ENCODE measurements around the gene PRRC2B.
"Not testable (repeated sequence)": the region's sequence is repeated elsewhere in the genome, so short reads cannot be mapped to it uniquely, and the experiment has no call there.

Gene PRRC2B

DNA sequence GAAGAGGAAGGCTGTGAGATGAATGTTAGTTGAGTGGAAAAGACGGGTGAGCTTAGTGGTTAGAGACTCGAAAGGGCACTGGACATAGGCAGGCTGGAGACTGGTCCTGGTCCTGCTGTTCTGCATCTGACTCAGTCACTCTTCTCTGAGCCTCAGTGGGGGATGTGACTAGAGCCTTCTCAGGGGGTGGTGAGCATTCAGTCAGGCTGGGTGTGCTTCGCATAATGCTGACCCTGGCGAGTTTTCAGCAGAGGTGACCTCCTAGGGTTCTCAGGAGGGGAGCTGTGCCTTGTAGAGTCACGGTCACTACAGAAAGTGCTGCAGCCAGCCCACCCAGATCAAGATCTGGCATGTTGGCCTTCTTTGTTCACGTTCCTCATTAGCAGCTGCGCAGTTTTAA, 44.3 kb downstream of the PRRC2B start:
- DNase-seq: no peak

DNA sequence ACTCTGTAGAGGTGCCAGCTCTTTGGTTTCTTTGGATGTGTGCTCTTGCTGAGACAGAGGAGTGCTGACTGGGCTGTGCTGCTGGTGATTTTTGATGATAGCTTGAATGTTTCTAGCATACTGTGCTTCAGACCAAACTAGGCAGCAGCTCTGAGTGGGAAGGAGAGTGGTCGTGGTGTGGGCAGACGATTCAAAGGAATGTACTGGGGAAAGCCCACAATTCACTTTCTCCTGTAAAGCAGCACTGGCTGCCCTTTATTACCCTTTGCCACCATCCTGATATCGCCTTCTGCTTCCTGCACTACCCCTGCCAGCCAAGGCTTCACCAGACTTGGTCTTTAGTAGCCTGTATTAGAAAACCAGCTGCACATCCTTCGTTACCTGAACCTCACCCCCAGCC, 45.3 kb downstream of the PRRC2B start:
- DNase-seq: no peak

DNA sequence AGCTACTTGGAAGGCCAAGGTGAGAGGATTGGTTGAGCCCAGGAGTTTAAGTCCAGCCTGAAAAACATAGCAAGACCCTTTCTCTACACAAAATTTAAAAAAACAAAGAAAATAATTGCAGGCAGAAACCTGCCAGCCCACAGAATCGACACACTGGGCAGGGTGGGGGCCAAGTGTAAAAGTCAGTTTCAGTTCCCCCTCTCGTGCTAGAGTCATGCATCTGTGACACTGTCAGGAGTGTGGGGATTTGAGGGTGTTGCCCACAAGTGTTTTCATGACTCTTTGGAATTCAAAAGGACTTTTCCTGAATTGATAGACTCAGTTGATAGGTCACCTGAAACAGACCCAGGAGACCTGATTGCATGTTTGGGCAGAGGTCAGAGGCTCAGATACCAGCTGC, 47.6 kb downstream of the PRRC2B start:
- DNase-seq: no peak

DNA sequence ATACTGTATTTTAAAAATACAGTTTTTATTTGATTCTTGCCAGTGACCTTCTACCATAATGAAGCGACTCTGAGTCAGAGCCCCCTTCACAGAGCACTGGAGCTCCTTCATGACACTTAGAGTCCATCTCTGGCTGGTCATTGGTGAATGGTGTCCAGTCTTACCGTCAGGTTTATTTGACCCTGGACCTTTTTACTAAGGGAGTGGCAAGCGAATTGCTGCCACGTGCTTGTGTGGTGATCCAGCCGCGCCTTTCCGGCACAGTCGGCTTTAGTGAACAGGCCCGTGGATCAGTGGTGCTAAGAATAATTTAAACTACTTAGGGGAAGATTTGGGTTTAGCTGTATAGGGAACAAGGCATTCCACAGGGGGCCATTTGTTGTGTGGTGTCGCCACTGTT, 48.5 kb downstream of the PRRC2B start:
- DNase-seq: no peak

DNA sequence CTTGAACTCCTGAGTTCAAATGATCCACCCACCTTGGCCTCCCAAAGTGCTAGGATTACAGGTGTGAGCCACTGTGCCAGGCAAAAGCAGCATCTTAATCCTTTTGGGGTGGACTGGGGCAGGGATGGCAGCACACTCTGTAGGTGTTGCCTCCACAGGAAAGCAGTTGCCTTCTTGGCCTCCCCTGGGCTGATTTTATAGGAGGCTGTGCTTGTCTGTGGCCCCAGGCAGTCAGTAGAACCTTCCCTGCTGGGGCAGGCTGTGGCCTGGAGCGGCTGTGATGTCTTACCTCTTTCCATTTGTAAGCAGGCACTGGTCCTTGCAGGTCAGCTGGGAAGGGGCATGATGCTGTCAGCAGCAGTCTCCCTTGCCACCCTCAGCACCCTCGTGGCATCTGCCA, 49.8 kb downstream of the PRRC2B start:
- no peak for DNase-seq

DNA sequence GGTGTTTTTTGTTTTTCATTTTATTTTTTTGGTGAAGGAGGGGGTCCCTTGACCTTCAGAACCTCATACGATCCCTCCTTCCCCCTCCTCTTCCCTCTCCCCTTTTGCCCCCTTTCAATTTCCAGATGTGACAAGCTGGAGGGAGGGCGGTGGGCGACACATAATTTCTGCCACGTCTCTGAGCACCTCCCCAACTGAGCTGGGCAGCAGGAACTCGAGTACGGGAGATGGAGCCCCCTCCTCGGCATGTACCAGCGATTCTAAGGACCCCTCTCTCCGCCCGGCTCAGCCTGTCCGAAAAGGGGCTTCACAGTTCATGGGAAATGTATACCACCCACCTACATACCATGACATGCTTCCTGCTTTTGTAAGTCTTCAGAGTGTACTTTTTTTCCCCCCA, 52.4 kb downstream of the PRRC2B start:
- DNase-seq: no peak

DNA sequence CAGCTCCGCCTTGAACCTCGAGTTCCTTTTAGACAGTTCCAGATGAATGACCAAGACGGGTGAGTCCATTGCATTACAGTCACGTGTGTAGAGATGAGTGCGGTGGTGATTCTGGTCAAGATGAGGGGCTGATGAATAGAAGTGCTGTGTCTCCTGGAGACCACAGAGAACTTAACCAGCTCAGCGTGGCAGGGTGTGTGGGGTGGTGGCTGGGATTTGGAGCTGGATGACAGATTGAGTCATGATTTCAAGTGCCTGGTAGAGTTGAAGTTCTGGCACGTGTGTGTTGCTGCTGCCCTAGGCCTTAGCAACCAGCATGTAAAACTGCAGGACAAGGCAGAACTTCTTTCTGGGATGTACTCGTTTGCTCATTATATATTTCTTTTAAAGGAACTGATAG, 53.3 kb downstream of the PRRC2B start:
- DNase-seq: no peak

DNA sequence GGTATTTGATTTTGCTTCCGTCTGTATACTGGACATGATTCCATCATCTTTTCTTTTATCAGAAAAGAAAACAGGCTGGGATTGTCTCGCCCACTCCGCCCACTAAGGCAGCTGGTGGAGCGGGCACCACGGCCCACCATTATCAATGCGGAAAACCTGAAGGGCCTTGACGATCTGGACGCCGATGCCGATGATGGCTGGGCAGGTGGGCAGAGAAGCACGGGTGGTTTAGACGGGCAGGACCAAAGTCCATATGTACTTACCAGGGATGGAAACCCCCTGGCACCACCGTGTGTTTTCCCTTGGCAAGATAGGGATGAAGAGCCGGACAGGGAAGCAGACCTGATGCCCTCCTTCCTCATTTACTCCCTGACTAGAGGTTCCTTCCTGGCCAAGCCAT, 53.7 kb downstream of the PRRC2B start:
- DNase-seq: no peak

DNA sequence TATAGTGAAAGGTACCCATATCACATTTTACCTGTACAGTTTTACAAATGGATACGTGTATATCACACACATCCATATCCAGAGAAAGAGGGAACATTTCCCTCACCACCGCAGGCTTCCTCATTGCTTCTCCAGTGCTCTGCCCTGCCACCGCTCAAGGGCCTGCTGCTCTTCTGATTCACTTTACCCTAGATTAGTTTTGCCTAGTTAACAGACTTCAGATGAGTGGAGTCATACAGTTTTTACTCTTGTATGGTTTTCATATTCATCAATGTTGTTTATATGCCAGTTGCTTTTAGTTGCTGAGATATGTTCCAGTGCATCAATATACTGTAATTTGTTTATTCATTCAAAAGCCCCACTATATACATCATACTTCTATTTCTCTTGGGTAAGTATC, 54.9 kb downstream of the PRRC2B start:
- DNase-seq: no peak

DNA sequence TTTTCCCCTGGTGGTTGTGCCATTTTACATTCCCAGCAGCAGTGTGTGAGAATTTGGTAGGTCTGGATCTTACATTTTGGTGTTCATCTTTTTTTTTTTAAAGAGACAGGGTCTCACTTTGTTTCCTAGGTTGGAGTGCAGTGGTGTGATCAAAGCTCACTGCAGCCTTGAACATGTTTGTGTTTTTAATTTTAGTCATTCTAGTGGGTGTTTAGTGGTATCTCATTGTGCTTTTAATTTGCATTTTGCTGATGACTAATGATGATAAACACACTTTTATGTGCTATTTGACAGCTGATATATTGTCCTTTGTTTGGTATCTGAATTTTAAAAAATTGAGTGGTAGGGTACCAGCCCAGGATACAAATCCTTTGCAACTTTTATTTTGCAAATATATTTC, 55.4 kb downstream of the PRRC2B start:
- no peak for DNase-seq

DNA sequence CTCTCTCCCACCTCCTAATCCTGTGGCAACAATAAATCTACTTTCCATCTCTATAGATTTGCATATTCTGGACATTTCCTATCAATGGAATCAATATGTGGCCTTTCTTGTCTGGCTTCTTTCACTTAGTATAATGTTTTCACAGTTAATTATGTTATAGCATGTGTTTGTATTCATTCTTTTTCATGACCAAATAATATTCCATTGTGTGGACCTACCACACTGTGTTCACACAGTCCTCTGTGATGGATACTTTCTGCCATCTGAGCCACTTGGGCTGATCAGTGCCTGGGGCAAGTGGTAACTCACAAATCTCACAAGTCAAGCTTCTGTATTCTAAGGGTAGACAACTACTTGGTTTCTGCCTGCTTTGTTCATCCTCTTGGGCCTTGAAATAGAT, 60.1 kb downstream of the PRRC2B start:
- no peak for DNase-seq

DNA sequence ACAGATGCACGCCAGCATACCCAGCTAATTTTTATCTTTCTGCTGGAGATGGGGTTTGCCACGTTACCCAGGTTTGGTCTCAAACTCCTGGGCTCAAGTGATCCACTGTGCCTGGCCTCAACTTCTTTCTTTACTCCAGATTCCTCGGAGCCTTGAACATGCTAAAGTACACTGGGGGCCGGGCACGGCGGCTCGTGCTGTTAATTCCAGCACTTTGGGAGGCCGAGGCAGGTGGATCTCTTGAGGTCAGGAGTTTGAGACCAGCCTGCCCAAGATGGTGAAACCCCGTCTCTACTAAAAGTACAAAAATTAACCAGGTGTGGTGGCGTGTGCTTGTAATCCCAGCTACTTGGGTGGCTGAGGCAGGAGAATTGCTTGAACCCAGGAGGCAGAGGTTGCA, 61.8 kb downstream of the PRRC2B start:
- not testable (repeated sequence) for DNase-seq

DNA sequence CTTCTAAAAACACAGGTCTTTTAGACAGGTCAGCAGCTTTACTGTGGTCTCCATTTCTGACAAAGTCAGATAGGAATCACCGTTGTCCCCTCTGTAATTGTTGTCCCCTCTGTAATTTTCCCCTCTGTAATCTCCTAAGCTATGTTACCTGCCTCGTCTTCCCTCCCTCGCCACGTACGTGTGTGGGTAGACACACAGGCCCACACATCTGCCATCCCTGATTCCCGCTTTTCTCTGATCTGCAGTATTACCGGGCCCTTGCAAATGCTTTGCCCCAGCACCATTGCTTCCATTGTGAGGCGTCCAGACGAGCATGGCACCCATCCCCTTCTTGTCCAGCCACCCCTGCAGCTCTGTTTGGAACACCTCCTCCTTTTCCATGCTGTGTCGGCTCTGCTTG, 63.9 kb downstream of the PRRC2B start:
- DNase-seq: no peak

DNA sequence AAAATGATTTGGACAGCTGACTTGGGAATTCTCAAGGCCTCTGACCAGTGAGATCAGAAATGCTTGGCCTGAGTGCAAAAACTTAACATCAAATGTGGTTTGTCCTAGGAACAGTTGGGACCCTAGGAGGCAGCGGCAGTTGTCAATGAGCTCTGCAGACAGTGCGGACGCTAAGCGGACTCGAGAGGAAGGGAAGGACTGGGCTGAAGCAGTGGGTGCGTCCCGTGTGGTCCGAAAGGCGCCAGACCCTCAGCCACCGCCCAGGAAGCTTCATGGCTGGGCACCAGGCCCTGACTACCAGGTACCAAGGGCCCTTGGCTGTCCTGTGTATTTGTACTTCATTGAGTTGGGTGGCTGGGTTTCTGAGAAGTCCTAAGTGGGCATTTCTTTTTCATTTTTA, 65.2 kb downstream of the PRRC2B start:
- no peak for DNase-seq

DNA sequence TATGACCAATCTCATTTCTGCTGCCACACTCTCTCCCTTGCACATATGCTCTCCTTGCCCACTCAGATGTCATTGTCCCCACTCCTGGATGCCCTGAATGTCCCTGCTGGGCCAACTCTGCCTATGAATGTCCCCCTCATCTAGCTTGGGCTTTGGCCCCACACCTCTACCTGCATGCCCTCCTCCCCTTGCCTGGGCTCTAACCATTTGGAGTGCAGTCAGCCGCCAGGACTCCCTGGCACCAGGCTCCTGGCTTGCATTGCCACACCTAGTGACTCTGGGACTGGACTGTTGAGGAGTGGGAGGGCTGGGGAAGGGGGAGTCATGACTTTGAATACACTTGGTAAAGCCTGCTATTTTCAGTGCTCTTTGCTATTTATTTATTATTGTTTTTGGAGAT, 67.3 kb downstream of the PRRC2B start:
- no peak for DNase-seq

DNA sequence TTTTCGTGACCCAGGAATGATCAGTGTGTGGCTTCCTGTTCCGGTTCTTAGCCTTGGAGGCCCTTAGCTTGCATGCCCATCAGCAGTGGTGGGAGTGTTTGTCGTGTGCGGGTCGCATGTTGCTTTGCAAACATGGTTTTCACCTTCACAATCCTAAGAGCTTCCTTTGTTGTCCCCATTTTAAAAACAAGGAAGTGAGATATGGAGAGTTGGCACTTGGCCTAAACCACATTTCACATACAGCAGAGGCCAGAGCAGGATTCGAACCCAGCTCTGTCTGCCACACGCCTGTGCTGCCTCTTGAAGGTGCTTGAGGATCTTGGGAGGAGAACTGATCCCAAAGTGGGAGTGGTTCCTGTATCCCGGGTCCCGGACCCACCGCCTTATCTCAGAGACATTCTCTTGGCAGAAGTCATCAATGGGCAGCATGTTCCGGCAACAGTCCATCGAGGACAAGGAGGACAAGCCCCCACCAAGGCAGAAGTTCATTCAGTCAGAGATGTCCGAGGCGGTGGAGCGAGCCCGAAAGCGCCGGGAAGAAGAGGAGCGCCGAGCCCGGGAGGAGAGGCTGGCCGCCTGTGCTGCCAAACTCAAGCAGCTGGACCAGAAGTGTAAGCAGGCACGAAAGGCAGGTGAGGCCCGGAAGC, 70.6 kb downstream of the PRRC2B start:
- DNase-seq: no peak

DNA sequence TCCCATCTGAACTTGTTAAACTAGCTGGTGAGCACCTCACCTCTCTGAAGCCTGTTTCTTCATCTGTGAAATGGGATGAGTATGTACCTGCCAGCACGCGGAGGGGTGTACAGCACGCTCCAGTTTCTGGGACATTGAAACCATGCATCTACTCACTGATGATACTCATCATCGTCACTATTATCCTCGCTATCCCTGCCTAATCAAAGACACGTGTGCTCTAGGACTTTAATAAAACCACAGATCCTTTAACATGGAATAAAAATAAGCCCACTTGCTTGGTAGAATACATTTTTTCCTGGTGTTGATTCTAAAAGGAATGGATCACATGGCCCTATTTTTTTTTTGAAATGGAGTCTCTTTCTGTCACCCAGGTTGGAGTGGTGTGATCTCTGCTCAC, 71.5 kb downstream of the PRRC2B start:
- no peak for DNase-seq

DNA sequence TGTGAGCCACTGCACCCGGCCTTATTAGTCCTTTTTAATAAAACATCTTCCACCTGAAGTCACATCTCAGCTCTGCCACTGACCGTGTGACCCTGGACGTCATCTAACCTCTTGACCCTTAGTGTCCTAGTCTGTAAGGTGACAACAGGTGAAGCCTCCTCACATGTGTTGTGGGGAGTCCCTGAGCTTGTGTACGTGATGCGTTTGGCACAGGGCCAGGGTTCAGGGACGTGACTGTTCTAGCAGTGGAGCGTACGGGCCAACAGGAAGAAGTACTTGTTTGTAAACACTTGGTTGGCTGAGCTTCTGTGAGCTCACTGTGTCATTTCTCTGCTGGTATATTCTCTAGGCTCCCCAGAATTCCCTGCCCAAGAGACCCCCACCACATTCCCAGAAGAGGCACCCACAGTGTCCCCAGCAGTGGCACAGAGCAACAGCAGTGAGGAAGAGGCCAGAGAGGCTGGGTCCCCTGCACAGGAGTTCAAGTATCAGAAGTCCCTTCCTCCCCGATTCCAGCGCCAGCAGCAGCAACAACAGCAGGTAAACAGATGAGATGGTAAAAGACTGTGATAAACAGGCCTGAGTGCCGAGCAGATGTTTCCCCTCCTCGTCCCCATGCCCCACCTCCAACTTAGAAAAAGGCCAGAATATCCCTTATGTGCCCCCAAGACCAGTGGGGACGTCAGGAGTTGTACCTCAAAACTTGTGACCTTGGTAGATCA, 73.5 kb downstream of the PRRC2B start:
- no peak for DNase-seq

DNA sequence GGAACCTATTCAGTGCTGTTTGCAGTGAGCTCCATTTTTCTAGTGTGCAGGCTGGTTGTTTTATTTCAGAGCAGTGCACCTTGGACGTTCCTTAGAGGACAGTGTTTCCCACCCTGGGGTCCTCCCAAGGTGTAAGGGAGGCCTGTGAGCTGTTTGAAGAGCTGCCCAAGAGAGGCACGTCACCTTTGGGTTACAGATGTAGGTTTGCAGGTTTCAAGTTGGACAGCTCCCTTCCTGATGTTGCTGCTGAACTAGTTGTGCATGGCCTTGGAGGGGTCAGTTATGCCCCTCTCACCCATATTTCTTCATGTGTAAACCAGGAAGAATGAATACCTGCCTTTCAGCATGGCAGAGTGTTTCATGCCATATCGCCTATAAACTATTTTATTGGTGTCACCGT, 74.1 kb downstream of the PRRC2B start:
- no peak for DNase-seq

DNA sequence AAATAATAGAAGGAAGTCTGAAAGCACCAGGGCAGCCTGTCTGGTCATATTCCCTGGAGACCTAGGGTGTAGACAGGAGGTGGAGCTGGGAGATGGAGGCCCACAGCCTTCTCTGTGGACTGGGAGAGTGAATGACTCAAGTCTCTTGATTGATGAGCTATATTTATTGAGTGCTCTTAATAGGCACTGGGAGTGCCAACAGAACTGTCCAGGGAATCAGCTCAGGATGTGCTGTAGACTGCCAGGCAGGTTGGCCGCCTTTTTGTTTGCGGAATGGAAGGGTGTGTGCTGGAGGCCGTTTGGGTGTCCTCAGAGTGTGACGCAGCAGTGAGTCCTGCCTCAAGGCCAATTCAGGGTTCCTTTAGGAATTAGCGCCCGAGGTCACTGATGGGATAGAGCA, 75.5 kb downstream of the PRRC2B start:
- no peak for DNase-seq

DNA sequence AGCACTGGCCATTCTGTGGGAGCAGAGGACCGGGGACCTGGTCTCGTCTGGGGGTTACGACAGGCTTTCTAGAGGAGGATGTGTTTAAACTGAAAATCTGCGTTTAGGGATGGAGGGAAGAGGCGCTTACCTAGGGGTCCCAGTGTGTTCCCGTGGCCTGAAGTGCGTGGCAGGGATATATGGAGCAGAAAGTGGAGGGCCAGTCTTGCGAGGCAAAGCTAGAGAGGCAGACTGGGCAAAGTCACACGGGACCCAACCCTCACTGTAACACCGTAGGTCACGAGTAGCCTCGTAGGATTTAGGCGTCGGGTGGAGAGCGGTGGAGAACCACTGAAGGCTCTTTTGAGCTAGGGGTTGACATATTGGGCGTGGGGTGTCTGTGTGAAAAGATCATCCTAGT, 76.1 kb downstream of the PRRC2B start:
- no peak for DNase-seq

DNA sequence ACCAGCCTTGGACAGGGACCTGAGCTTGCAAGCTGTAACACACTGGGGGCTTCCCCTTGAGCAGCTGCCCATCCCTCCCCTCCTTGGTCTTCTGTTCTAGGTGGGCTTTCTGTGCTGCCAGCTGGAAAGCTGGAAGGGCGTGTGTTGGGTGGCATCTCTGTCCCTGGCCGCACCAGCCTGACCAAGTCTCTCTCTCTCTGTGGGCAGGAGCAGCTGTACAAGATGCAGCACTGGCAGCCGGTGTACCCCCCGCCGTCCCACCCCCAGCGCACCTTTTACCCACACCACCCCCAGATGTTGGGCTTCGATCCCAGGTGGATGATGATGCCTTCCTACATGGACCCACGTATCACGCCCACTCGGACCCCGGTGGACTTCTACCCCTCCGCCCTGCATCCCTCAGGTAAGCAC, 76.7 kb downstream of the PRRC2B start:
- DNase-seq: no peak

DNA sequence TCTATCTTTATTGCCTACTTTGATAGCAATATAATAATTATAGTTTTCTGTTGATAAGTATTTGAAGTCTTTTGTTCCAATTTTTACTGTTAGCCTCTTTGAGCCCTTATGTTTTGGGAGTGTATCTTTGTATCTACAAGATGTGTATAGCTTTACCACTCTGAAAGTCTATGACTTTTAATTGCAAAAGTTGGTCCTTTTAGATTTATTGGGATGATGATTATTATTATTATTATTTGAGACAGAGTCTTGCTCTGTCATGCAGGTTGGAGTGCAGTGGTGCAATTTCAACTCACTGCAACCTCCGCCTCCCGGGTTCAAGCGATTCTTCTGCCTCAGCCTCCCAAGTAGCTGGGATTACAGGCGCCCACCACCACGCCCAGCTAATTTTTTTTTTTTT, 78.2 kb downstream of the PRRC2B start:
- not testable (repeated sequence) for DNase-seq

DNA sequence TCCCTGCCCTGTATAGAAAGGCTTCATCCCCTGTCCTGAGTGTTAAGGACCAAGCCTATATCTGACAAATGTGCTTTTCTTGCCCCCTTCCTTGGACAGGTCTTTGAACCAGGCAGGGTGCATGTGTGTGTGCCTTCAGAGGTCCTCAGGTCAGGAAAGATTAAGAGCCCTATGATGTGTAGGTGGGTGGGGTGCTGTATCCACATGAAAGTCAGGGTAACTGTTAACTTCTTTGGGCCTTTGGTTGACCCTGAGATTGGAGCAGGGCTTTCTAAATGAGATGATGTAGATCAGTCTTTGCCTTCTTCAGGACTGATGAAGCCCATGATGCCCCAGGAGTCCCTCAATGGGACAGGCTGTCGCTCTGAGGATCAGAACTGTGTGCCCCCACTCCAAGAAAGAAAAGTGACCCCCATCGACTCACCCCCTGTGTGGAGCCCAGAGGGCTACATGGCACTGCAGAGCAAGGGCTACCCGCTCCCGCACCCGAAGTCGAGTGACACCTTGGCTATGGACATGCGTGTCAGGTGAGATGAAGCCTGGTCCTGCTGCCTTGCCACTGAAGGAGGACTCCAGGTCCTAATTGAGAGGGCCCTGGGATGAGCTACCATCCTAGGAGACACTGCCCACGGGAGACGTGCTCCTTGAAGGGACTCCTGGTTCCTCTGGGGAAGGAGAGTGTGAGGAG, 79.5 kb downstream of the PRRC2B start:
- DNase-seq: no peak

DNA sequence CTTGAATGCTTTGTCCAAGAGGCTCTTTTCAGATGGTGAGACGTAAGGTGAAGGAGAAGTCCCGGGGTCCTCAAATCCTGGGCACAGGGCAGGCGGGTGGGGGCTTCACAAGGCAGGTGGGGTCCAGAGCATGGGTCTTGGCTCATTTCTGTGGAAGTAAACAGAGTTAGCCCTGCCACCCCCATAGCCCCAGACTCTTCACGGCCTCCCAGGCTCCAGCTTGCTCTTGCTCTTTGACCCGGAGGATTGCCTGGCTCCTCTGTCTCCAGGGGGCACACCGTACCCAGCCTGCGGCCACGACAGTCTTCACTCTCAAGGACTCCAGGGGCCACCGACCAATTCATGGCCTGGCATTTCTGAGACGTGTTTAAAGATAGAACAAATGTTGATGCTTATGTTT, 80.0 kb downstream of the PRRC2B start:
- DNase-seq: no peak
